ENCODE results near the gene C3AR1.

GRCh38 chr12:8077207-8077606 lies 11.0 kb upstream of the C3AR1 start:
- TF ChIP-seq CTCF (IDR thresholded peaks at IDR 0.05) (no peak), POLR2AphosphoS5 (IDR thresholded peaks at IDR 0.05) (no peak)
